ENCODE measurements around the gene SCYGR8.
"Not testable (repeated sequence)": the region's sequence is repeated elsewhere in the genome, so short reads cannot be mapped to it uniquely, and the experiment has no call there.

SCYGR8 gene, protein sequence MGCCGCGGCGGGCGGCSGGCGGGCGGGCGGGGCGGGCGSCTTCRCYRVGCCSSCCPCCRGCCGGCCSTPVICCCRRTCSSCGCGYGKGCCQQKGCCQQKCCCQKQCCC

DNA sequence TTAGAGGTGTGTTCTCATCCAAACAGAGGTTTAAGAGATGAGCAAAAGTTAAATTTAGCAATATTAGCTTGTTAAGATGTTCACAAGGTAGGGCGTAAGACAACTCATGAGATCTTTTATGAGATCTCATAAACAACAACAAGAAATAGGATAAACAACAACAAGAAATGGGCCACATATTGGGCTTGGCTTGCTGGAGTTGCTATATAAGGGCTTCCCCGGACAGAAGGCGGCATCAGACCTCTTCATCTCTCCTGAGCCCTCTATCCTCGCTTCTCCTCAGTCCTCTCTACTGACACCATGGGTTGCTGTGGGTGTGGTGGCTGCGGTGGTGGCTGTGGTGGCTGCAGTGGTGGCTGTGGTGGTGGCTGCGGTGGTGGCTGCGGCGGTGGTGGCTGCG, at the start of gene SCYGR8:
SCYGR8 (plus strand) TSS at position 301 of the 400 bp plus-strand sequence; CDS start at position 301, 0 bp downstream.
- DNase-seq, result no peak

DNA sequence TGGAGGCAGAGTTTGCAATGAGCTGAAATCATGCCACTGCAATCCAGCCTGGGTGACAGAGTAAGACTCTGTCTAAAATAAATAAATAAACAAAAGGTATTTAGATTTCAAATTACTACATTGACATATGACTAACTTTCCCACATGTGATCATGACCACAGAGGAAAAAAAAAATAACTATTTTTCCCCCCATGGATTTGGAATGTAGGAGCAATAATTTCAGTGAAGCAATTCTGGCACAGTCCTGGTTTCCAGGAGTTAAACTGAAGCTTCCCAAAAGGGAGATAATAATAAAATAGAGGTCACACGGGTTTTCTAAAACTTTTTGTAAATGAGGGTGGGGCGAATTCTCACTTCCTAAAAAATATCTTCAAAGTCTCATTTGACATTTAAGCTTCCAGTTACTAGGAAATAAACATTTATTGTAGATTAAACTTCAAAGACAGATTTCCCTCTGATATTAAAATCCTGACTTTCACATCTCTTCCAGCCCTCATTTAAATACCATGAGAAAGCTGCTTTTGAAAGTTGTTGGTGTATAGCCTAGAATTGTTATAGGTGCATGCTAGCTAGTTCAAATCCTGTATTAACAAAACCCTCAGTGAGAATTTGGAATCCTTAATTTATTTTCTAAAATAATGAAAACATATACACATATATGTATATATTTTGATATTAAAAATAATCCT, 48.6 kb upstream of the SCYGR8 start:
- no peak for DNase-seq

GRCh38 chr2:227701556-227701955, 44.1 kb upstream of the SCYGR8 start:
- no peak for DNase-seq

DNA sequence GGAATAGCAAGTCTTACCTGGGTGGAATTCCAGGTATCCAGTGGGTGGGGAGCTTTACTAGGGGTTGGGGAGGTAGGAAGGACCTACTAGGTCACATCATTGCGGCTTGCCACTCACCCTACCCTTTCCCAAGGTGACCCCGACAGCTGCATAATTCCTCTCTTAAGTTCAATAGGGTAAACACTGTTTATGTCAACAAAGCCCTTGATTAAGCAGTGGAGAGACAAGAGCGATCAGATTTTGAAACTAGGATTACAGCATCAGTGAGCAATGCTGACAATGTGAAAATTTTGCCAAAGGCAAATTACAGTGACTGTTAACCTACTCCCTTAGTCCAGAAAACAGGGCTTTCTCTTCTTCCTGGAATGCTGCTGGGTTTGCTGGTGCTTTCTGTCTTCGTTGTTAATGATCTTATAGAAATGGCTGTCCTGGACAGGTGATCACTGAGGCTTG, 42.4 kb upstream of the SCYGR8 start:
- DNase-seq, result no peak

GRCh38 chr2:227703961-227704360, 41.7 kb upstream of the SCYGR8 start:
- no peak for DNase-seq

DNA sequence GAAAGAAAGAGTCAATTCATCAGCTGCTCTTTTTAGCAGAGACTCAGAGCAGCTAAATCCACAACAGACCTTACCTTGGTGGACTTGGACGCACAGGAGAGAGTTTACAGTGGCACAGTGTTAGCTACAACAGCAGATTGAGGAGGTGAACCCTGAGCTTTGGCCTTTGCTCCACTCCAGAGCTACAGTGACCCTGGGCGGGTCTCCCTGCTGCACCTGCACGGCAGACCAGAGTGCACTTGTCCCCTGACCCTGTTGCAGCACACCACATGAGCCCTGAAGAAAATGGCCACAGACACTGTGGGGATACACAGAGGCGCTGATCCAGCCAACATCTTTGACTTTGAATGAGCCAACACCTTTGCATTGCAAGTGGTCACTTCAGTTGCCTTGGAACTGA, 38.8 kb upstream of the SCYGR8 start:
- no peak for DNase-seq

GRCh38 chr2:227707390-227707789, 38.3 kb upstream of the SCYGR8 start:
- DNase-seq, result no peak

DNA sequence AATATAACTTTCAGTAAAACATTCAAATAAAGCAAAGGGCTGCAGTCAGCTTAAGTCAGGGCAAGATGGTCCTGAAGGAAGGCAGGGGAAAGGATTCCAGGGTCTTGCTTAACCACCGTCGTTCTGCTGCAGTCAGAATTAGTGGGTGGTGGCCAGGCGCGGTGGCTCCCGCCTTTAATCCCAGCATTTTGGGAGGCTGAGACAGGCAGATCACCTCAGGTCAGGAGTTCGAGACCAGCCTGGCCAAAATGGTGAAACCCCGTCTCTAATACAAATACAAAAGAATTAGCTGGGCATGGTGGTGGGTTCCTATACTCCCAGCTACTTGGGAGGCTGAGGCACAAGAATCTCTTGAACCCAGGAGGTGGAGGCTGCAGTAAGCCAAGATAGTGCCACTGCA, 34.7 kb upstream of the SCYGR8 start:
- DNase-seq, result no peak

DNA sequence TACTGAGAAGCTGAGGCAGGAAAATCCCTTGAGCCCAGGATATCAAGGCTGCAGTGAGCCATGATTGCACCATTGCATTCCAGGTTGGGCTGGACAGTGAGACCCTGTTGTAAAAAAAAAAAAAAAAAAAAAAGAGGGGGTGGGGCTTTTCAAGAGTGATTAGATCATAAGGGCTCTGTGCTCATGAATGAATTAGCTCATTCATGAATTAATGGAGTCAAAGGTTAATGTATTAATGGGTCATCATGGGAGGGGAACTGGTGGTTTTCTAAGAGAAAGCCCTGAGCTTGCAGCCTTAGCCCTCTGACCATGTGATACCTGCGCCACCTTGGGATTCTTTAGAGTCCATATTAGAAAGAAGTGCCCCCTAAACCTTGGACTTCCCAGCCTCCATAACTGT, 32.4 kb upstream of the SCYGR8 start:
- DNase-seq, result no peak

GRCh38 chr2:227716501-227716900, 29.2 kb upstream of the SCYGR8 start:
- no peak for DNase-seq

DNA sequence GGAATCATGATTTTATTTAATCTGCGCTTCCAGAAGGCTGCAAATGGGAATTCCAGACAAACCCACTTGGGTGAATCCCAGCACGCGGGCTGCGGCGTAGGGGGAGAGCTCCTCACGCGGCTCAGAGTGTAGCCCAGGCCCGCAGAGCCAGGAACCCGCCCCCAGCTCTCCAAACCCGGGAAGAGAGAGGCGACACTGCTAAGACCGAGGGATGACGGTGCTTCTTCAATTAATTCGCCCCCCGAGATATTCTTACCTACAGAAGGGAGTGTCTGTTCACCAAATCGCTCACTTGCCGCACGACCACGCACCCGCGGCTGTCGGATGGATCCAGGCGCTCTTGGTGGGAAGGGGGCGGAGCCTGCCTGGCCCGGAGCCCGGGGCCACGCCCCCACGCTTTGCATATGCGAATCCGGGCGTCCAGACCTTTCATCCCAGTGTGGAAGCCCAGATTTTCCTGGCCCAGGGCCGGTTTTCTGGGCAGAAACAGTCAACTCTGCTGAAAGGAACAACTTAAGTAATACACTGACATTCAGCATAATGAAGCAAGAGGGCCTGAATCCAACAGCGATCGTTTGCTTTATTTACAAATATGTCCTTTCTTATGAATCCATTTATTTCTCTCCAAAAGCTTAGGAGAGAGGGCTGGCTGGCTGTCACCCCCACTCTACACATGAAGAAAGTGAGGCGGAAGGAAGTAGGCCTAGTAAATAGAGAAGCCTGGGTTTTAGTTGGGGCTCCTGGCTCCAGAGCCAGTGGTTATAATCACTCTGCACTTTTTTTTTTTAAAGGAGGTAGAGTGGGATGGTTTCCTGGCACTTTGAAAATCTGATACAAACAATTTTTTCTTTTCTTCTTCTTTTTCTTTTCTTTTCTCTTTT, 27.8 kb upstream of the SCYGR8 start, which contains the start of gene SLC19A3:
SLC19A3 (minus strand) TSS at position 342 of the 881 bp plus-strand sequence. CDS start 15,710 bp downstream, outside the sequence.
- no peak for DNase-seq

DNA sequence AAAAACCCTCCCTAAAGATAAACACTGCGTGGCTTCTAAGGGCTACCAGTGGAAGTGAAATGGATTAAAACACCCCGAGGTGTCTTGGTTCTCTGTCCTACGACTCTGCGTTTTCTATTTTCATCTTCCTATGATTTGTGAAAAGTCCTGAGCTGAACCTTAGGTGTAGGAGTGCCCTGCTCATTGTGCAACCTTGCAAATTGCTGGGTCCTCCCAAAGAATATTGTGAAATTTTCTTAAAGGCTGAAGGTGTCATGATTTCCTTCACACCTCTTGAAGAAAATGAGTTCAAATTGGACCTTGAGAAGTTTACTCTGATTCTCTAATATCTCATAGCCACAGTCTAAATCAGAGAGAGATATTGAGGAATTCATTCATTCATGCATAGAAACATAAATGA, 26.1 kb upstream of the SCYGR8 start:
- DNase-seq, result no peak

GRCh38 chr2:227720680-227721079, 25.0 kb upstream of the SCYGR8 start:
- no peak for DNase-seq

DNA sequence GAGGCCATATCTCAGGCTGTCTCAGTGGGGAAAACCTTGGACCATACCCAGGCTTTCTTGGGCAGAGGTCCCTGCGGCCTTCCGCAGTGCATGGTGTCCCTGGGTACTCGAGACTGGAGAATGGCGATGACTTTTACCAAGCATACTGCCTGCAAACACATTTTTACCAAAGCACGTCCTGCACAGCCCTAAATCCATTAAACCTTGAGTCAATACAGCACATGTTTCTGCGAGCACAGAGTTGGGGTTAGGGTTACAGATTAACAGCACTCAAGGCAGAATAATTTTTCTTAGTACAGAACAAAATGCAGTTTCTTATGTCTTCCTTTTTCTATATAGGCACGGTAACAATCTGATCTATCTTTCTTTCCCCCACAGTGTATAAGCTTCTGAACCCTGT, 22.9 kb upstream of the SCYGR8 start:
- DNase-seq, result not testable (repeated sequence)

DNA sequence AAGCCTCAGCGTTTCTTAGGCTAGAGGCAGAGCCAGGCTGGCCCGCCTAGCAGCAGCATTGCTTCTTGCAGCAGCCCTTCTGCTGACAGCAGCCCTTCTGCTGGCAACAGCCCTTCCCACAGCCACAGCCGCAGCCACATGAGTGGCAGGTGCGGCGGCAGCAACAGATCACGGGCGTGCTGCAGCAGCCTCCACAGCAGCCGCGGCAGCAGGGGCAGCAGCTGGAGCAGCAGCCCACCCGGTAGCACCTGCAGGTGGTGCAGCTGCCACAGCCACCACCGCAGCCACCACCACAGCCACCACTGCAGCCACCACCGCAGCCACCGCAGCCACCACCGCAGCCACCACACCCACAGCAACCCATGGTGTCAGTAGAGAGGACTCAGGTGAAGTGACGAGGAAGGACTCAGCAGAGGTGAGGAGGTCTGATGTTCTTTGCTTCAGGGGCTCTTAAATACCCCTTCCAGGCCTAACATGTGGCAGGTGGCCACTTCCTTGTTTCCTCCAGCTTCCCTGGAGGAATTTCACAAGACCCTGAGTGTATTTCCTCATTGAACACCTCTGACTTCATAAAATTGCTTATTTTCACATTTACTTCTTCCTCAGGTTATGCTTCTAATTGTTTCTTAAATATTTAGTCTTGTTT, 21.2 kb upstream of the SCYGR8 start, which contains the start of gene SCYGR6:
SCYGR6 (minus strand) TSS at position 364 of the 646 bp plus-strand sequence; CDS start at position 364, 0 bp downstream.
- DNase-seq, result no peak

GRCh38 chr2:227728035-227728434, 17.7 kb upstream of the SCYGR8 start, which contains the start of gene SCYGR7:
Gene SCYGR7 (plus strand): TSS chr2:227728335. CDS start chr2:227728335, 0 bp downstream.
- DNase-seq, result no peak

DNA sequence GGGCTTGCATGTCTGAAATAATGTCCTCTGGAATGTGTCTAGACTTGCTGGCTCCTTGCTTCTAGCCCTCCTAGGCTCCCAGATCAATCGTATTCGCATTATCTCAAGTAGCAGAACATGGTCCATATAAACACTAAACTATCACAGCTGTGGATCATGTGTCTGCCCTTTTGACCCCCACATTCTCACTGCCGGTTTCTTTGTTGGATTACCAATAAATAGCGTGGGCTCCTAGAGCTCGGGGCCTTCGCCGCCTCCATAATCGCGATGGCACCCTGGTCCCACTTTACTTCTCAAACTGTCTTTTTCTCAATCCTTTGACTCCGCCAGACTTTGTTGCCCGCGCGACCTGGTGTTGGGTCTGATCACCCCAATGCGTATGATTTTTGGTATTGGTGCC, 6.3 kb upstream of the SCYGR8 start:
- no peak for DNase-seq

DNA sequence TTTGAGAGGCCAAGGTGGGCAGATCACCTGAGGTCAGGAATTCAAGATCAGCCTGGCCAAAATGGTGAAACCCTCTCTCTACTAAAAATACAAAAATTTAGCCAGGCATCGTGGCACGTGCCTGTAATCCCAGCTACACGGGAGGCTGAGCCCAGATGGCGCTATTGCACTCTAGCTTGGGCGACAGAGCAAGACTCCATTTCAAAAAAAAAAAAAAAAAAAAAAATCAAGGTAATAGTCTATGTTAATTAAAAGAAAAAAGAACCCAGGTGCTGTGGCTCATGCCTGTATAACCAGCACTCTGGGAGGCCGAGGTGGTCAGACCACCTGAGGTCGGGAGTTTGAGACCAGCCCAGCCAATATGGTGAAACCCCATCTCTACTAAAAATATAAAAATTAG, 5.0 kb upstream of the SCYGR8 start:
- not testable (repeated sequence) for DNase-seq

- DNase-seq, result no peak
These were observed 2.4 kb downstream of the SCYGR8 start for GRCh38 chr2:227748079-227748478.

GRCh38 chr2:227756261-227756660, 10.6 kb downstream of the SCYGR8 start:
- not testable (repeated sequence) for DNase-seq

DNA sequence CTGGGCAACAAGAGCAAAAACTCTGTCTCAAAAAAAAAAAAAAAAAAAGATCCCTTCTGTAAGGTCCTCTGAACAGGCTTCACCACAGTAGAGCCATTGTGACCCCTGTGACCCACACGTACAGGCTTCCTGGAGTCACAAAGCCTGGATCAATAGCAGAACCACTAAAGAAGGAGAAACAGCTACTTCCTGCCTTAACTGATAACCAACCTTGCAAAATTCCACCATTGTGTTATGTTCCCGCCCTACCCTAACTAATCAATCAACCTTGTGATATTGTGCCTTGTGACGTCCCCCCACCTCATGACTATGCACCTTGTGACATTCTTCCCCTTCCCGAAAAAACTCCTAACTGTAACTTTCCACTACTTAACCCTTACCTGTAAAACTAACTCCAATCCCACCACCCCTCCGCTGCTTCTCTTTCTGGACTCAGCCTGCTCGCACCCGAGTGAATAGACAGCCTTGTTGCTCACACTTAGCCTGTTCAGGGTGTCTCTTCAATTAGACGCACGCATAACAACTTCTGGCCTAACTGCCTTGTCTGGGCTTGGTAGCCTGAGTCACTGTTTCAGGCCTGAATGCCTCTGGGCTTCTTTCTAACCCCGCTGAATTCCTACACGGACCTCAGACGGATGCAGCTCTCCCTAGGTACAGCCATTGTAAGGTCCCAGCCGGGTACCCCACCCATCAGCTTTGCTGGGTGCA, 13.9 kb downstream of the SCYGR8 start:
- DNase-seq, result no peak

Data from NCI-H1436 treated with DMSO at 0.1 percent for 48 hours (cell line).